Astrocyte (in vitro differentiated cells and primary cell): ENCODE results near the gene STKLD1. TPM values are rescaled to one million over a fixed set of nuclear protein-coding genes. Genes with fewer than 3 reads are reported as not detected.
A peak's percentile ranks its signal among the peaks of the same experiment; 100 is the strongest.
"Not testable (repeated sequence)": the region's sequence is repeated elsewhere in the genome, so short reads cannot be mapped to it uniquely, and the experiment has no call there.

Source experiments
- DNase-seq: peaks from one replicate; pipeline ENCODE4 v3.0.0-alpha.2; 2010; ENCODE audit warnings: low read depth
- FAIRE-seq: peaks from 2 replicates; lab custom pipeline; 2011; peaks lifted over from hg19 to GRCh38; lab: Jason Lieb, UNC
- H2AFZ ChIP-seq: 2 replicates; pipeline ENCODE4 v1.6.0; 2012; ENCODE audit warnings: low read depth, low read length, inconsistent platforms
- H3K27ac ChIP-seq: 2 replicates; pipeline ENCODE4 v1.5.1; 2011; ENCODE audit warnings: low read depth, low read length, inconsistent platforms
- H3K27me3 ChIP-seq: 2 replicates; pipeline ENCODE4 v1.6.0; 2011; ENCODE audit warnings: low read length, inconsistent platforms; ENCODE audit not compliant: insufficient read depth
- H3K36me3 ChIP-seq: 2 replicates; pipeline ENCODE4 v1.5.1; 2011; ENCODE audit warnings: low read length, inconsistent platforms; ENCODE audit not compliant: insufficient read depth
- H3K4me1 ChIP-seq: 2 replicates; pipeline ENCODE4 v1.5.1; 2011; ENCODE audit warnings: low read length, inconsistent platforms; ENCODE audit not compliant: insufficient read depth
- H3K4me2 ChIP-seq: 2 replicates; pipeline ENCODE4 v1.6.0; 2012; ENCODE audit warnings: low read length, inconsistent platforms
- H3K4me3 ChIP-seq: 2 replicates; pipeline ENCODE4 v1.5.1; 2011; ENCODE audit warnings: low read depth, mild to moderate bottlenecking, low read length, inconsistent platforms; ENCODE audit not compliant: insufficient read depth
- H3K79me2 ChIP-seq: 2 replicates; pipeline ENCODE4 v1.6.0; 2012; ENCODE audit warnings: mild to moderate bottlenecking, low read length, inconsistent platforms; ENCODE audit not compliant: insufficient read depth
- H3K9ac ChIP-seq: 2 replicates; pipeline ENCODE4 v1.6.0; 2012; ENCODE audit warnings: mild to moderate bottlenecking, low read length, inconsistent platforms
- H3K9me3 ChIP-seq: 2 replicates; pipeline ENCODE4 v1.5.1; 2012; ENCODE audit warnings: low read depth, mild to moderate bottlenecking, low read length, inconsistent platforms; ENCODE audit not compliant: insufficient read depth
- H4K20me1 ChIP-seq: 2 replicates; pipeline ENCODE4 v1.6.0; 2012; ENCODE audit warnings: low read length, inconsistent platforms; ENCODE audit not compliant: insufficient read depth
- H3K27ac Mint-ChIP-seq: one replicate; pipeline ENCODE4 v1.8.0; 2021; ENCODE audit warnings: mild to moderate bottlenecking, mixed read lengths; ENCODE audit not compliant: unreplicated experiment
- H3K27me3 Mint-ChIP-seq: one replicate; pipeline ENCODE4 v1.8.0; 2021; ENCODE audit warnings: low read depth, mixed read lengths; ENCODE audit not compliant: unreplicated experiment
- H3K36me3 Mint-ChIP-seq: one replicate; pipeline ENCODE4 v1.8.0; 2021; ENCODE audit warnings: low read depth, mixed read lengths; ENCODE audit not compliant: unreplicated experiment
- H3K4me1 Mint-ChIP-seq: one replicate; pipeline ENCODE4 v1.8.0; 2021; ENCODE audit warnings: low read depth, mixed read lengths; ENCODE audit not compliant: unreplicated experiment
- H3K4me3 Mint-ChIP-seq: one replicate; pipeline ENCODE4 v1.8.0; 2021; ENCODE audit warnings: mild to moderate bottlenecking, moderate library complexity, mixed read lengths; ENCODE audit not compliant: unreplicated experiment
- H3K9me3 Mint-ChIP-seq: one replicate; pipeline ENCODE4 v1.8.0; 2021; ENCODE audit warnings: mild to moderate bottlenecking, mixed read lengths; ENCODE audit not compliant: unreplicated experiment
- EZH2 ChIP-seq: IDR thresholded peaks from 2 replicates; pipeline ENCODE4 v1.6.1; 2012; ENCODE audit warnings: mild to moderate bottlenecking, low read length, inconsistent platforms; ENCODE audit not compliant: insufficient read depth
- total RNA-seq: library from RNA; stranded (reverse); gene quantifications from 2 replicates; pipeline ENCODE4 v1.2.1, GENCODE V29; 2021
- TF ChIP-seq, protein P1 (sequence below): IDR thresholded peaks from 2 replicates; pipeline ENCODE4 v1.5.1; 2011; ENCODE audit warnings: low read depth, mild to moderate bottlenecking, inconsistent platforms, low read length, moderate library complexity; ENCODE audit not compliant: insufficient read depth

The STKLD1 gene
- total RNA-seq, 1 donor from 2014 or later: 0.82 TPM

DNA sequence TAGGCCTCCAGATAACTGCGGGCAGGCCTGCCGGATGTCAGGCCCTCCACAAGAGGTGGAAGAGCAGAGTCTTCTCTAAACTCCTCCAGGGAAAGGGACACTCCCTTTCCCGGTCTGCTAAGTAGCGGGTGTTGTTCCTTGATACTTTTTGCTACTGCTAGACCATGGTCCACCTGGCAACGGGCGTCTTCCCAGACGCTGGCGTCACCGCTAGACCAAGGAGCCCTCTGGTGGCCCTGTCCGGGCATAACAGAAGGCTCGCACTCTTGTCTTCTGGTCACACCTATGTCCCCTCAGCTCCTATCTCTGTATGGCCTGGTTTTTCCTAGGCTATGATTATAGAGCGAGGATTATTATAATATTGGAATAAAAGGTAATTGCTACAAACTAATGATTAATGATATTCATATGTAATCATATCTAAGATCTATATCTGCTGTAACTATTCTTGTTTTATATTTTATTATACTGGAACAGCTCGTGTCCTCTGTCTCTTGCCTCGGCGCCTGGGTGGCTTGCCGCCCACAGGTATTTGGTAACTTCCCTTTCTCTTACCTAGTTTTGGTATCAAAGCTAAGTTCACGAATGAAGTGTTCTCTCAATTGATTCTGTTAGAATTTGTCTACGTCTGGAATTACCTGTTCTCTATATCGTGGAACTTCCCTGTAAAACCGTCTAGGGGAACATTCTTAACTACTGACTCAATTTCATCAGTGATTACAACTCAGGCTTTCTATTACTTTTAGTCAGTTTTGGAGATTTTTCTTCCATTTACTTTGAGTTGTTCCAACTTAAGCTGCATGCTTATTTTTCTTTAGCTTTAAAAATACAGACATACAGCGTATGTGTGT lies 46.6 kb upstream of the STKLD1 start:
- not testable (repeated sequence) for H3K9me3 Mint-ChIP-seq, H3K4me3 ChIP-seq, H3K27ac ChIP-seq, H3K4me1 ChIP-seq, H3K27ac Mint-ChIP-seq, H3K27me3 ChIP-seq, H3K27me3 Mint-ChIP-seq, H3K4me2 ChIP-seq, H3K4me1 Mint-ChIP-seq, H3K9me3 ChIP-seq, H2AFZ ChIP-seq, DNase-seq, H3K4me3 Mint-ChIP-seq, FAIRE-seq, H3K9ac ChIP-seq
- H3K36me3 ChIP-seq: peaks cover 24% of the 10 kb centered on the region
- H3K36me3 Mint-ChIP-seq: peaks cover 18% of the 10 kb centered on the region
- TF ChIP-seq, protein P1, sequence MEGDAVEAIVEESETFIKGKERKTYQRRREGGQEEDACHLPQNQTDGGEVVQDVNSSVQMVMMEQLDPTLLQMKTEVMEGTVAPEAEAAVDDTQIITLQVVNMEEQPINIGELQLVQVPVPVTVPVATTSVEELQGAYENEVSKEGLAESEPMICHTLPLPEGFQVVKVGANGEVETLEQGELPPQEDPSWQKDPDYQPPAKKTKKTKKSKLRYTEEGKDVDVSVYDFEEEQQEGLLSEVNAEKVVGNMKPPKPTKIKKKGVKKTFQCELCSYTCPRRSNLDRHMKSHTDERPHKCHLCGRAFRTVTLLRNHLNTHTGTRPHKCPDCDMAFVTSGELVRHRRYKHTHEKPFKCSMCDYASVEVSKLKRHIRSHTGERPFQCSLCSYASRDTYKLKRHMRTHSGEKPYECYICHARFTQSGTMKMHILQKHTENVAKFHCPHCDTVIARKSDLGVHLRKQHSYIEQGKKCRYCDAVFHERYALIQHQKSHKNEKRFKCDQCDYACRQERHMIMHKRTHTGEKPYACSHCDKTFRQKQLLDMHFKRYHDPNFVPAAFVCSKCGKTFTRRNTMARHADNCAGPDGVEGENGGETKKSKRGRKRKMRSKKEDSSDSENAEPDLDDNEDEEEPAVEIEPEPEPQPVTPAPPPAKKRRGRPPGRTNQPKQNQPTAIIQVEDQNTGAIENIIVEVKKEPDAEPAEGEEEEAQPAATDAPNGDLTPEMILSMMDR: peak; percentile 46
- peaks cover 19% of the 10 kb centered on the region for H3K79me2 ChIP-seq
- peaks cover 37% of the 10 kb centered on the region for H4K20me1 ChIP-seq

DNA sequence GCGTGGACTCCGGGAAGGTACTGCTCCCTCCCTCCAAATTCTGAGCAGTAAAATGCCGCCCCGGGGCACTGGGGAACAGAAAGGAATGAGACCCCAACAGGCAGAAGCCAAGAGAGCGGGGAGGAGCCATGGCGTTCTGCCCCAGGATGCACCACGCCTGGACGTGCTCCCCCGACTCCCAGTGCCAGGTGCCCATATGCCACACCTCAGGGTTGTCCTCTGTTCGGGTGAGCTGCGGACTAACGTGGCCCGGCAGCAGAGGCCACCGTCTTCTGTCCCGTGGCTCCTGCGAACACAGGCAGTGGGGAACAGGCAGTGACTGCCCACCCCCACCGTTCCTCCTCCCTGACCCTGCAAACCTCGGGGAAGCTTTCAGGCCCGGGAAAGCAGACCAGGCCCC lies 44.9 kb upstream of the STKLD1 start:
- Histone ChIP-seq H3K4me2 (no peak overlapping the region), H3K4me1 (peaks cover 7% of the 10 kb centered on the region), H3K27me3 (no peaks in the 10 kb centered on the region), H3K4me3 (no peak overlapping the region), H3K27ac (no peak overlapping the region), H3K79me2 (peaks cover 34% of the 10 kb centered on the region), H2AFZ (no peak overlapping the region), H3K36me3 (peaks cover 24% of the 10 kb centered on the region), H4K20me1 (peaks cover 40% of the 10 kb centered on the region), H3K9ac (no peak overlapping the region), H3K9me3 (no peaks in the 10 kb centered on the region)
- peaks cover 1% of the 10 kb centered on the region for H3K27me3 Mint-ChIP-seq
- no peak for FAIRE-seq
- H3K4me3 Mint-ChIP-seq: no peak overlapping the region
- TF ChIP-seq, protein P1: no peak
- no peak for TF ChIP-seq EZH2
- H3K27ac Mint-ChIP-seq: peak overlapping the region; percentile 34
- no peak for DNase-seq
- H3K36me3 Mint-ChIP-seq: peaks cover 19% of the 10 kb centered on the region
- no peaks in the 10 kb centered on the region for H3K9me3 Mint-ChIP-seq
- peaks cover 14% of the 10 kb centered on the region for H3K4me1 Mint-ChIP-seq
